Subcutaneous preadipocyte (primary cell): ENCODE measurements around the gene MEIS2. TPM values are rescaled to one million over a fixed set of nuclear protein-coding genes. Genes with fewer than 3 reads are reported as not detected.

ENCODE experiments used
- small RNA-seq: library from RNA; depleted of rRNA; stranded (forward); fragments of <200 nt; gene quantifications from one replicate; pipeline ENCODE3, GENCODE V24; 2012
- total RNA-seq: library from RNA; depleted of rRNA; stranded (reverse); fragments of >200 nt; gene quantifications from 2 replicates; pipeline ENCODE4 v1.2.3, GENCODE V29; 2012

The MEIS2 gene
- total RNA-seq, result 29.8 and 43.6 TPM in 2 replicates

GRCh38 chr15:37100109-37100965 lies at the start of gene MEIS2:
MEIS2 (minus strand) TSS chr15:37100549; CDS start chr15:37099466, 1,083 bp downstream.

Small RNAs within 50 kb of the gene (small RNA-seq; reads per million reads assigned to genes)
- gene MIR8063 (not detected), gene RF00012 (not detected), gene RF00019 (not detected)
